HepG2 (cell line): Measurements from ENCODE around the gene METRN. TPM values are rescaled to one million over a fixed set of nuclear protein-coding genes. Genes with fewer than 3 reads are reported as not detected.

Experiments
- ATAC-seq: fragments of 200-7000 bp; cut with Tn5 transposase; 3 replicates; pipeline ENCODE4 v1.9.1; 2020; ENCODE audit warnings: mild to moderate bottlenecking, moderate library complexity
- BruUV-seq: library from RNA; stranded (reverse); fragments of 400-500 nt; replicated peaks from 2 replicates; lab custom pipeline; 2021; lab: Mats Ljungman, UMichigan
- CTCF ChIA-PET: fragments of 300-600 bp; formaldehyde crosslinking; extraction: SDS; loops from one replicate; lab custom pipeline; 2021; ENCODE audit warnings: low total read pairs, inconsistent platforms, low intra/inter-chr PET ratio; lab: Yijun Ruan, JAX
- POLR2A ChIA-PET: fragments of 350-600 bp; sonication (Branson Sonifier 250); formaldehyde crosslinking; loops from one replicate; lab custom pipeline; 2020; ENCODE audit warnings: antibody characterized with exemption, inconsistent platforms; lab: Yijun Ruan, JAX
- DNase-seq: peaks from one replicate; pipeline ENCODE4 v3.0.0-alpha.2; 2015; ENCODE audit warnings: low spot score
- FAIRE-seq: peaks from 3 replicates; lab custom pipeline; 2011; peaks lifted over from hg19 to GRCh38; lab: Jason Lieb, UNC
- H2AFZ ChIP-seq: one replicate; pipeline ENCODE4 v1.6.1; 2011; ENCODE audit warnings: low read length, inconsistent platforms
- H3K27ac ChIP-seq: fragments of 300-600 bp; 3 replicates; pipeline ENCODE4 v1.8.0; 2011; ENCODE audit warnings: mixed run types, mild to moderate bottlenecking, mixed read lengths, low read length, inconsistent platforms; ENCODE audit not compliant: insufficient read depth; ENCODE audit errors: extremely low read length
- H3K27me3 ChIP-seq, 2 experiments: fragments of 200-600 bp in 1 of 2; 2 replicates in 1 of 2; 3 replicates in 1 of 2; pipeline versions ENCODE4 v1.6.0 to v1.8.0; 2011; ENCODE audit warnings: low read length in 2 of 2, mild to moderate bottlenecking in 2 of 2, moderate library complexity in 2 of 2, inconsistent platforms in 1 of 2; ENCODE audit not compliant: insufficient read depth in 2 of 2, control insufficient read depth in 1 of 2
- H3K36me3 ChIP-seq, 2 experiments: fragments of 200-600 bp in 1 of 2; replicated peaks in 1 of 2; 2 replicates in 1 of 2; 3 replicates in 1 of 2; pipeline versions ENCODE4 v1.5.1 to v1.8.0; 2011; ENCODE audit warnings: low read length in 2 of 2, inconsistent platforms in 1 of 2; ENCODE audit not compliant: insufficient read depth in 2 of 2, control insufficient read depth in 1 of 2
- H3K4me1 ChIP-seq: 2 replicates; pipeline ENCODE4 v1.5.1; 2012; ENCODE audit warnings: low read length, inconsistent platforms; ENCODE audit not compliant: insufficient read depth
- H3K4me2 ChIP-seq: 2 replicates; pipeline ENCODE4 v1.6.0; 2011; ENCODE audit warnings: low read depth, low read length, inconsistent platforms
- H3K4me3 ChIP-seq, 3 experiments: fragments of 200-600 bp in 1 of 3; sonication (generic), shearing (Covaris generic) in 1 of 3; replicated peaks in 1 of 3; 2 replicates each; pipeline ENCODE4 v1.5.1; 2011 to 2016; ENCODE audit warnings: low read length in 3 of 3, inconsistent platforms in 2 of 3, low read depth in 2 of 3, mild to moderate bottlenecking in 2 of 3, control low read depth in 1 of 3, mixed read lengths in 1 of 3; ENCODE audit not compliant: insufficient read depth in 1 of 3
- H3K79me2 ChIP-seq: one replicate; pipeline ENCODE4 v1.6.1; 2011; ENCODE audit warnings: low read length, inconsistent platforms; ENCODE audit not compliant: insufficient read depth
- H3K9ac ChIP-seq: 2 replicates; pipeline ENCODE4 v1.6.0; 2011; ENCODE audit warnings: mild to moderate bottlenecking, low read depth, low read length, inconsistent platforms; ENCODE audit not compliant: insufficient read depth
- H3K9me3 ChIP-seq: 2 replicates; pipeline ENCODE4 v1.5.1; 2012; ENCODE audit warnings: mild to moderate bottlenecking, low read length
- H4K20me1 ChIP-seq: 2 replicates; pipeline ENCODE4 v1.6.0; 2011; ENCODE audit warnings: inconsistent platforms, mild to moderate bottlenecking, low read length, moderate library complexity; ENCODE audit not compliant: insufficient read depth
- AKAP8 ChIP-seq: sonication (generic); formaldehyde crosslinking; IDR thresholded peaks from 2 replicates; pipeline ENCODE4 v1.5.1; 2020; ENCODE audit warnings: mild to moderate bottlenecking, missing genetic modification reagents
- KAT2B ChIP-seq: fragments of 150-350 bp; IDR thresholded peaks from 2 replicates; pipeline ENCODE4 v1.6.1; 2014; ENCODE audit warnings: low read depth, low read length, borderline replicate concordance
- KAT8 ChIP-seq: IDR thresholded peaks from 2 replicates; pipeline ENCODE4 v1.6.1; 2016; ENCODE audit warnings: missing genetic modification reagents, missing compliant biosample characterization
- KDM4B ChIP-seq: sonication (generic); formaldehyde crosslinking; IDR thresholded peaks from 2 replicates; pipeline ENCODE4 v1.4.0; 2020; ENCODE audit warnings: missing genetic modification reagents
- SAP130 ChIP-seq: IDR thresholded peaks from 2 replicates; pipeline ENCODE4 v1.6.1; 2016; ENCODE audit warnings: low read depth
- SIN3A ChIP-seq: IDR thresholded peaks from 2 replicates; pipeline ENCODE4 v1.6.1; 2011; ENCODE audit warnings: low read depth, mild to moderate bottlenecking, control low read depth, low read length, borderline replicate concordance
- STAG1 ChIP-seq: sonication (generic); formaldehyde crosslinking; IDR thresholded peaks from 2 replicates; pipeline ENCODE4 v1.4.0; 2020; ENCODE audit warnings: missing genetic modification reagents
- XRCC5 ChIP-seq: fragments of 200-400 bp; formaldehyde crosslinking; optimal IDR thresholded peaks from 2 replicates; pipeline ENCODE3; 2017; ENCODE audit warnings: mild to moderate bottlenecking, low read length
- ZBTB7B ChIP-seq: sonication (generic); formaldehyde crosslinking; IDR thresholded peaks from 2 replicates; pipeline ENCODE4 v1.4.0; 2020; ENCODE audit warnings: missing genetic modification reagents
- ZNF121 ChIP-seq: sonication (generic); formaldehyde crosslinking; IDR thresholded peaks from 2 replicates; pipeline ENCODE4 v1.5.0; 2020; ENCODE audit warnings: mild to moderate bottlenecking, missing genetic modification reagents
- ZNF788 ChIP-seq: sonication (generic); formaldehyde crosslinking; IDR thresholded peaks from 2 replicates; pipeline ENCODE4 v1.5.0; 2020; ENCODE audit warnings: mild to moderate bottlenecking, missing genetic modification reagents, borderline replicate concordance
- WGBS: methylation state at CpG from one replicate; pipeline ENCODE4 v1.1.6; 2017; ENCODE audit warnings: low lambda C conversion rate; 5-methylcytosine and 5-hydroxymethylcytosine counted together
- in situ Hi-C: cut with HindIII; loops from 2 replicates; pipeline ENCODE4 v1.10.0; 2017; ENCODE audit warnings: low pct_unique_long_range_greater_than_20kb; ENCODE audit not compliant: extremely low pct_ligation_motif_present
- intact Hi-C: fragments of 100-400 bp; cut with micrococcal nuclease; formaldehyde crosslinking; loops from one replicate; pipeline ENCODE4 v1.10.0; 2022; ENCODE audit not compliant: unreplicated experiment
- polyA plus RNA-seq, 8 experiments: library from polyadenylated mRNA; depleted of rRNA in 3 of 8; stranded (reverse) in 7 of 8; unstranded in 1 of 8; fragments of >200 nt; fragmentation: Illumina TruSeq in 4 of 8; extraction: Trizol in 4 of 8; gene quantifications; 2 replicates each; pipeline versions ENCODE4 v1.2.1 to v1.2.3, GENCODE V29; 2011 to 2016; ENCODE audit warnings: low read depth in 4 of 8, missing spikeins in 1 of 8, mixed read lengths in 1 of 8; ENCODE audit not compliant: insufficient read depth in 1 of 8
- total RNA-seq, 5 experiments: library from RNA; depleted of rRNA; stranded (reverse); fragments of >200 nt; fragmentation: Illumina TruSeq; extraction: Trizol; gene quantifications; 2 replicates each; pipeline ENCODE4 v1.2.3, GENCODE V29; 2016; ENCODE audit warnings: low read depth in 1 of 5
- TF ChIP-seq, protein P1 (sequence below): sonication (generic); formaldehyde crosslinking; IDR thresholded peaks from 2 replicates; pipeline ENCODE4 v1.4.0; 2020; ENCODE audit warnings: missing genetic modification reagents
- TF ChIP-seq, protein P2 (sequence below): sonication (generic); formaldehyde crosslinking; IDR thresholded peaks from 2 replicates; pipeline ENCODE4 v1.4.0; 2020; ENCODE audit warnings: missing genetic modification reagents, borderline replicate concordance
- TF ChIP-seq, protein P3 (sequence below): sonication (generic); formaldehyde crosslinking; IDR thresholded peaks from 2 replicates; pipeline ENCODE4 v1.5.0; 2020; ENCODE audit warnings: mild to moderate bottlenecking, missing genetic modification reagents, moderate library complexity
- TF ChIP-seq, protein P4 (sequence below): sonication (generic); formaldehyde crosslinking; IDR thresholded peaks from 2 replicates; pipeline ENCODE4 v1.4.0; 2020; ENCODE audit warnings: missing genetic modification reagents

METRN gene
- total and polyA plus RNA-seq, 2 of the 13 experiments (the other 11 are each of a cell fraction or from before 2014, with no cell fraction given), result 25.5 to 46.1 TPM

DNA sequence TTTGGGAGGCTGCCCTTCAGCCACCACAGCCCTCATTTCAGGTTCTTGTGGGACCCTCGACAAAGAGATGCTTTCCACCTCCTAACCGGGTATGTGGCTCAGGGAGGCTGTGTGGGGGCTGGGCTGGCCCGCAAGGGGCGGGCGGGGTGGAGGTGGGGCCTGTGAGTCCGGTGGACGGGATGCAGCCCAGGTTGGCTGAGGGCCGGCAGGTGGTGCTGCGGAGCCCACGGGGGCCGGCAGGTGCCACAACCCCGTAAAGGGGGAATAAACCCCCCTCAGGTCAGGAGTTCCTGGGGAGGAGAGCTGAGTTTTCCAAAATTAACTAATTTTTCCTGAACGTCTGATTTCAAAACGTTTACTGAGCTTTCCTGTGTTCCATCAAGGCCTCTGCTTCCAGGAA, 30.8 kb downstream of the METRN start:
- intact Hi-C loops (loop anchor here (1.0 kb wide), 1 partner anchor 40 kb away; no protein-coding TSS in a partner anchor), in situ Hi-C loops (no loop called here)
- Histone ChIP-seq H4K20me1 (no peaks in the 10 kb centered on the region), H3K27ac (no peak overlapping the region), H2AFZ (no peak overlapping the region), H3K4me2 (no peak overlapping the region), H3K4me3 (no peak overlapping the region), H3K36me3 (no peaks in the 10 kb centered on the region), H3K9ac (no peak overlapping the region), H3K27me3 (peaks cover 0 to 17% of the 10 kb centered on the region in 2 experiments; a peak in 2 of 5 replicates), H3K79me2 (no peaks in the 10 kb centered on the region), H3K4me1 (0 out of 2 replicates have a peak, but pooled peaks cover 8% of the 10 kb centered on the region), H3K9me3 (no peaks in the 10 kb centered on the region)
- ChIA-PET POLR2A (no interaction called here), CTCF (interaction anchor here (0.7 kb wide), 1 partner anchor 40 kb away, joined by 4 read pairs; no protein-coding TSS in a partner anchor)
- WGBS, result 0% methylated on average over 9 of the region's 14 CpGs
- DNase-seq (no peak), FAIRE-seq (peak; percentile 50), ATAC-seq (peak; percentile 76)
- no TSS peak for BruUV-seq
- TF ChIP-seq KAT2B, result no peak
- no peak for TF ChIP-seq AKAP8 (CRISPR knock-in tag)
- 0 out of 2 replicates have a peak, but pooled peaks have one; percentile 13 for TF ChIP-seq SAP130 (CRISPR knock-in tag)
- 0 out of 2 replicates have a peak, but pooled peaks have one; percentile 47 for TF ChIP-seq KDM4B (CRISPR knock-in tag)
- no peak for TF ChIP-seq XRCC5
- no peak for TF ChIP-seq ZNF121 (CRISPR knock-in tag)
- peak; percentile 17; the same call in 1 of the 2 replicates for TF ChIP-seq ZNF788 (CRISPR knock-in tag)
- 0 out of 2 replicates have a peak, but pooled peaks have one; percentile 30 for TF ChIP-seq ZBTB7B (CRISPR knock-in tag)
- TF ChIP-seq, protein P1, sequence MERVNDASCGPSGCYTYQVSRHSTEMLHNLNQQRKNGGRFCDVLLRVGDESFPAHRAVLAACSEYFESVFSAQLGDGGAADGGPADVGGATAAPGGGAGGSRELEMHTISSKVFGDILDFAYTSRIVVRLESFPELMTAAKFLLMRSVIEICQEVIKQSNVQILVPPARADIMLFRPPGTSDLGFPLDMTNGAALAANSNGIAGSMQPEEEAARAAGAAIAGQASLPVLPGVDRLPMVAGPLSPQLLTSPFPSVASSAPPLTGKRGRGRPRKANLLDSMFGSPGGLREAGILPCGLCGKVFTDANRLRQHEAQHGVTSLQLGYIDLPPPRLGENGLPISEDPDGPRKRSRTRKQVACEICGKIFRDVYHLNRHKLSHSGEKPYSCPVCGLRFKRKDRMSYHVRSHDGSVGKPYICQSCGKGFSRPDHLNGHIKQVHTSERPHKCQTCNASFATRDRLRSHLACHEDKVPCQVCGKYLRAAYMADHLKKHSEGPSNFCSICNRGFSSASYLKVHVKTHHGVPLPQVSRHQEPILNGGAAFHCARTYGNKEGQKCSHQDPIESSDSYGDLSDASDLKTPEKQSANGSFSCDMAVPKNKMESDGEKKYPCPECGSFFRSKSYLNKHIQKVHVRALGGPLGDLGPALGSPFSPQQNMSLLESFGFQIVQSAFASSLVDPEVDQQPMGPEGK (CRISPR knock-in tag), result peak; percentile 73; the same call in 1 of the 2 replicates
- TF ChIP-seq, protein P2, sequence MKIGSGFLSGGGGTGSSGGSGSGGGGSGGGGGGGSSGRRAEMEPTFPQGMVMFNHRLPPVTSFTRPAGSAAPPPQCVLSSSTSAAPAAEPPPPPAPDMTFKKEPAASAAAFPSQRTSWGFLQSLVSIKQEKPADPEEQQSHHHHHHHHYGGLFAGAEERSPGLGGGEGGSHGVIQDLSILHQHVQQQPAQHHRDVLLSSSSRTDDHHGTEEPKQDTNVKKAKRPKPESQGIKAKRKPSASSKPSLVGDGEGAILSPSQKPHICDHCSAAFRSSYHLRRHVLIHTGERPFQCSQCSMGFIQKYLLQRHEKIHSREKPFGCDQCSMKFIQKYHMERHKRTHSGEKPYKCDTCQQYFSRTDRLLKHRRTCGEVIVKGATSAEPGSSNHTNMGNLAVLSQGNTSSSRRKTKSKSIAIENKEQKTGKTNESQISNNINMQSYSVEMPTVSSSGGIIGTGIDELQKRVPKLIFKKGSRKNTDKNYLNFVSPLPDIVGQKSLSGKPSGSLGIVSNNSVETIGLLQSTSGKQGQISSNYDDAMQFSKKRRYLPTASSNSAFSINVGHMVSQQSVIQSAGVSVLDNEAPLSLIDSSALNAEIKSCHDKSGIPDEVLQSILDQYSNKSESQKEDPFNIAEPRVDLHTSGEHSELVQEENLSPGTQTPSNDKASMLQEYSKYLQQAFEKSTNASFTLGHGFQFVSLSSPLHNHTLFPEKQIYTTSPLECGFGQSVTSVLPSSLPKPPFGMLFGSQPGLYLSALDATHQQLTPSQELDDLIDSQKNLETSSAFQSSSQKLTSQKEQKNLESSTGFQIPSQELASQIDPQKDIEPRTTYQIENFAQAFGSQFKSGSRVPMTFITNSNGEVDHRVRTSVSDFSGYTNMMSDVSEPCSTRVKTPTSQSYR (CRISPR knock-in tag), result peak; percentile 55; the same call in 1 of the 2 replicates
- no peak for TF ChIP-seq KAT8 (CRISPR knock-in tag)
- TF ChIP-seq SIN3A, result no peak
- TF ChIP-seq, protein P3, sequence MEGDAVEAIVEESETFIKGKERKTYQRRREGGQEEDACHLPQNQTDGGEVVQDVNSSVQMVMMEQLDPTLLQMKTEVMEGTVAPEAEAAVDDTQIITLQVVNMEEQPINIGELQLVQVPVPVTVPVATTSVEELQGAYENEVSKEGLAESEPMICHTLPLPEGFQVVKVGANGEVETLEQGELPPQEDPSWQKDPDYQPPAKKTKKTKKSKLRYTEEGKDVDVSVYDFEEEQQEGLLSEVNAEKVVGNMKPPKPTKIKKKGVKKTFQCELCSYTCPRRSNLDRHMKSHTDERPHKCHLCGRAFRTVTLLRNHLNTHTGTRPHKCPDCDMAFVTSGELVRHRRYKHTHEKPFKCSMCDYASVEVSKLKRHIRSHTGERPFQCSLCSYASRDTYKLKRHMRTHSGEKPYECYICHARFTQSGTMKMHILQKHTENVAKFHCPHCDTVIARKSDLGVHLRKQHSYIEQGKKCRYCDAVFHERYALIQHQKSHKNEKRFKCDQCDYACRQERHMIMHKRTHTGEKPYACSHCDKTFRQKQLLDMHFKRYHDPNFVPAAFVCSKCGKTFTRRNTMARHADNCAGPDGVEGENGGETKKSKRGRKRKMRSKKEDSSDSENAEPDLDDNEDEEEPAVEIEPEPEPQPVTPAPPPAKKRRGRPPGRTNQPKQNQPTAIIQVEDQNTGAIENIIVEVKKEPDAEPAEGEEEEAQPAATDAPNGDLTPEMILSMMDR, result peak; percentile 80
- TF ChIP-seq, protein P4, sequence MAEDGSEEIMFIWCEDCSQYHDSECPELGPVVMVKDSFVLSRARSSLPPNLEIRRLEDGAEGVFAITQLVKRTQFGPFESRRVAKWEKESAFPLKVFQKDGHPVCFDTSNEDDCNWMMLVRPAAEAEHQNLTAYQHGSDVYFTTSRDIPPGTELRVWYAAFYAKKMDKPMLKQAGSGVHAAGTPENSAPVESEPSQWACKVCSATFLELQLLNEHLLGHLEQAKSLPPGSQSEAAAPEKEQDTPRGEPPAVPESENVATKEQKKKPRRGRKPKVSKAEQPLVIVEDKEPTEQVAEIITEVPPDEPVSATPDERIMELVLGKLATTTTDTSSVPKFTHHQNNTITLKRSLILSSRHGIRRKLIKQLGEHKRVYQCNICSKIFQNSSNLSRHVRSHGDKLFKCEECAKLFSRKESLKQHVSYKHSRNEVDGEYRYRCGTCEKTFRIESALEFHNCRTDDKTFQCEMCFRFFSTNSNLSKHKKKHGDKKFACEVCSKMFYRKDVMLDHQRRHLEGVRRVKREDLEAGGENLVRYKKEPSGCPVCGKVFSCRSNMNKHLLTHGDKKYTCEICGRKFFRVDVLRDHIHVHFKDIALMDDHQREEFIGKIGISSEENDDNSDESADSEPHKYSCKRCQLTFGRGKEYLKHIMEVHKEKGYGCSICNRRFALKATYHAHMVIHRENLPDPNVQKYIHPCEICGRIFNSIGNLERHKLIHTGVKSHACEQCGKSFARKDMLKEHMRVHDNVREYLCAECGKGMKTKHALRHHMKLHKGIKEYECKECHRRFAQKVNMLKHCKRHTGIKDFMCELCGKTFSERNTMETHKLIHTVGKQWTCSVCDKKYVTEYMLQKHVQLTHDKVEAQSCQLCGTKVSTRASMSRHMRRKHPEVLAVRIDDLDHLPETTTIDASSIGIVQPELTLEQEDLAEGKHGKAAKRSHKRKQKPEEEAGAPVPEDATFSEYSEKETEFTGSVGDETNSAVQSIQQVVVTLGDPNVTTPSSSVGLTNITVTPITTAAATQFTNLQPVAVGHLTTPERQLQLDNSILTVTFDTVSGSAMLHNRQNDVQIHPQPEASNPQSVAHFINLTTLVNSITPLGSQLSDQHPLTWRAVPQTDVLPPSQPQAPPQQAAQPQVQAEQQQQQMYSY (CRISPR knock-in tag), result peak; percentile 67
- TF ChIP-seq STAG1 (CRISPR knock-in tag), result peak; percentile 51
